ENCODE results near the gene ENDOG.
"Not testable (repeated sequence)": the region's sequence is repeated elsewhere in the genome, so short reads cannot be mapped to it uniquely, and the experiment has no call there.

GRCh38 chr9:128794961-128795360 lies 23.3 kb upstream of the ENDOG start:
- not testable (repeated sequence) for TF ChIP-seq POLR2A (IDR thresholded peaks at IDR 0.05; ENCODE audit: low read depth, low read length); TAF1 (IDR thresholded peaks at IDR 0.05; ENCODE audit: borderline replicate concordance, low read depth, low read length); POLR2AphosphoS5 (IDR thresholded peaks at IDR 0.05; ENCODE audit: low read depth, low read length)

Data from GM12892 (cell line).